HG03521 (cell line): Measurements from ENCODE around the gene SELENOM.
"Not testable (repeated sequence)": the region's sequence is repeated elsewhere in the genome, so short reads cannot be mapped to it uniquely, and the experiment has no call there.

ENCODE experiments used
- ATAC-seq: cut with Tn5 transposase; IDR thresholded peaks from one replicate; pipeline ENCODE4 v1.9.1; 2021; ENCODE audit warnings: mild to moderate bottlenecking, moderate library complexity; ENCODE audit not compliant: unreplicated experiment

Gene SELENOM

DNA sequence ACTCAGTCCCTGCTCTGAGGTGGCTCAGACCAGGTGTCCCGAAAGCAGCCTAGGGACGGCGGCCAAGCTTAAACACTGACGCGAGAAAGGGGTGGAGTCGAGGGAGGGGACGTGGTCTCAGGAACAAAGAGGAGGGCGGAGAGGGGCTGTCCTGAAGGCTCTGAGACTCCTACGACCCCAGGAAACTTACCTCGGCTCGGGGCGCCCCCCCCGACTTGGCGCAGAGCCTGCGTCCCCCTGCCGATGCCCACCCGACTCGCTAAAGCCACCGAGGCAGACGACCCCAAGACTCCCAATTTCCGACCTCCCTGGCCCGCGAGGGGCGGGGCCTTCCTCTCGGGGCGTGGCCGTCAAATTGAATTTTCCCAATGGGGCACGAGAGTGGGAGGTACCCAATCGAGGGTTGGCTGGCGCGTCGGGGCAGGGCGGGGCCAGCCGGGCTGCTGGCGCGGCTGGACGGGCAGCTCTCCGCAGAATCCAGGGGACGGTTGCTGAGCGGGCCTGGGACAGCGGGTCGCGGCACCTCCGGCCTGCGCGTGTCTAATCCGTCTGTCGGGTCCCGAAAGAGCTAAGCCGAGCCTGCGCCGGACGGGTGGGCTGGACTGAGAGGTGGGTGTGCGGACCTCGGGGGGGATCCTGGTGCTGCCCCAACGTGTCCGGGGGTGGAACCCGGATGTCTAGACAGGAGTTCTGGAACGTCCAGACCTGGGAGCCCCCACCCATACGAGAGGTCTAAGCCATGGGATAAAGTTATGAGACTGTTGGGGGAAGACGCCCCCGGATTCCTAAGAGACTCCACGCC lies 26.3 kb downstream of the SELENOM start, which contains the start of gene SMTN:
TSS of gene SMTN (plus strand) at position 471 of the 802 bp plus-strand sequence. CDS start 1,941 bp downstream, outside the sequence.
- peak; percentile 46 for ATAC-seq

- ATAC-seq, result no peak
Observed at GRCh38 chr22:31080164-31080847, 27.1 kb downstream of the SELENOM start.

GRCh38 chr22:31079095-31079642 lies 28.2 kb downstream of the SELENOM start:
- ATAC-seq, result no peak

DNA sequence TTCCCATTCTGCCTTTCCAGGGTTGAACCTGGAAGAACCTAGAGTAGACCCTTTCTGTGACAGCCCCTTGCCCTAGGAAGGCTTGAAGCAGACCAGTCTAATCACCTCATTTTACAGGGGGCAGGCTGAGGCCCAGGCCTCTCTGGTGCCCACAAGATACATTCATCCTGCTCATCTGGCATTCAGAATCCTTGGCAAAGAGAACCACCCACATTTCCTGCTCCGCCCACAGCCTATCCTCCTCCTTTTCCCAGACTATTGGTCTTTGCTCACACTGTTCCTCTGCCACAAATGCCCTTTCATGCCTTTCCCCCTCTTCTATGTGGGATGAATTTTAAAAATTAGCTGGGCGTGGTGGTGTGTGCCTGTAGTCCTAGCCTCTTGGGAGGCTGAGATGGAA lies 29.0 kb downstream of the SELENOM start:
- ATAC-seq, result not testable (repeated sequence)

DNA sequence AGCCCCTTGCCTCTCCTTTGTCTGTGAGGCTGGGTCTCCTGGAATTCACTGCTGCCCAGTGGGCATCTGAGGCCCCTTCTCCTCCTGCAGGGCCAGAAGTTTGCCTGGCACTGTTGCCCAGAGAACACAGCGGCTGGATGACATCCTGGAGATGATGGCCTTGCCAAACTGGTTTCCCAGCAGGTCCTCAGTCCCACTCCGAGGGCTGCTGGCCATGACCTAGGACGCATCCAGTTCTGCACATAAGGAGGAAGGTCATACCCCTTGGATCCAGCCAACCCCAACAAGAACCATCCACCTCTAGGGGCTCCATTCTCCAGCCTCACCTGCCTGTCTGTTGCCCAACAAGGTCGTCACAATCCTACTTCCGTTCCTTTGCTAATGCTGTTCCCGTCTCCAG lies 29.7 kb downstream of the SELENOM start:
- no peak for ATAC-seq

GRCh38 chr22:31075961-31076360 lies 31.4 kb downstream of the SELENOM start:
- no peak for ATAC-seq

- ATAC-seq, result not testable (repeated sequence)
Observed at GRCh38 chr22:31073545-31074145, 33.7 kb downstream of the SELENOM start.

GRCh38 chr22:31073125-31073524 lies 34.2 kb downstream of the SELENOM start:
- not testable (repeated sequence) for ATAC-seq

DNA sequence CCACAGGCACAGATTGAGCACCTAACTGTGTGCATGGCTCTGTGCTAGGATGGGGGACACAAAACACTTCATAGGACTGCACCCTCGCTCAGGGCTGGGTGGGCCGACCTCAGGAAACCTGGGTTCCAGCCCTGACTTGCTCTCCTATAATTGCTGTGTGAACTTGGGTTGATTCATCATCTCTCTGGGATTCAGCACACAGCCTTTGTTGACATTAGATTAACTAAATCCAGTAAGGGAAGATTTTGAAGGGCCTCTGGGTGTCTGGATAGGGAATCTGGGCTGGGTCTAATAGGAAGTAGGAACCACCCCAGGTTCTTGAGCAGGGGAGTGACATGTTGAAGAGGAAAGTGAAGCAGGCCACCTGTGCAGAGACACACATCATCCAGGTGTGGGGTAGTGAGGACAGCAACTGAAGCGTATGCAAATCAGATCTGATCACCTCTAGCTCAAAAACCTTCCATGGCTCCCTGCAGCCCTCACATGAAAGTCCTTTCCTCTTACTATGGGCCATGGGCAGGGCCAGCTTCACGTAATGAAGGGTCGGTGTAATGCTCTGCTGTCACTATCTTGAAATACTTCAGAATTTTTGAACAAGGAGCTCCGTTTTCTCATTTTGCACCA lies 37.6 kb downstream of the SELENOM start:
- not testable (repeated sequence) for ATAC-seq

GRCh38 chr22:31068970-31069369 lies 38.4 kb downstream of the SELENOM start:
- ATAC-seq, result no peak

GRCh38 chr22:31064369-31064768 lies 43.0 kb downstream of the SELENOM start:
- no peak for ATAC-seq

- no peak for ATAC-seq
Observed at GRCh38 chr22:31062566-31063230, 44.7 kb downstream of the SELENOM start.

DNA sequence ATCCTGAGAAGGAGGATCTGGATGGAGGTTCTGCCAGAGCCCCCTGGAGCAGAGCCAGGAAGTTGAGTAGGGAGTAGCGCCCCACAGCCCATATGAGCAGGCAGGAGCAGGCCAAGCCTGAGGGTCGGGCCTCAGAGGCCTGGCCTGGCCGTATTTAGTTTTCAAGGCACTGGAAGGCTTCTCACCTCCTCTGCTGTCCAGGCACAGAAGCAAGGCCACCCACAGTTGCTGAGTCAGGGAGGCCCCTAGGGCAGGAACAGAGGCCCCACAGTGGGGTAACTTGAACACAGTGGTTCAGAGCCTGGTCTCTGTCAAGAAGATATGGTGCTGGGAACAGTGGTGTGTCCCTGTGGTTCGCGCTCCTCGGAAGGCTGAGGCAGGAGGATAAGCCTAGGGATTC lies 47.7 kb downstream of the SELENOM start:
- ATAC-seq, result not testable (repeated sequence)

DNA sequence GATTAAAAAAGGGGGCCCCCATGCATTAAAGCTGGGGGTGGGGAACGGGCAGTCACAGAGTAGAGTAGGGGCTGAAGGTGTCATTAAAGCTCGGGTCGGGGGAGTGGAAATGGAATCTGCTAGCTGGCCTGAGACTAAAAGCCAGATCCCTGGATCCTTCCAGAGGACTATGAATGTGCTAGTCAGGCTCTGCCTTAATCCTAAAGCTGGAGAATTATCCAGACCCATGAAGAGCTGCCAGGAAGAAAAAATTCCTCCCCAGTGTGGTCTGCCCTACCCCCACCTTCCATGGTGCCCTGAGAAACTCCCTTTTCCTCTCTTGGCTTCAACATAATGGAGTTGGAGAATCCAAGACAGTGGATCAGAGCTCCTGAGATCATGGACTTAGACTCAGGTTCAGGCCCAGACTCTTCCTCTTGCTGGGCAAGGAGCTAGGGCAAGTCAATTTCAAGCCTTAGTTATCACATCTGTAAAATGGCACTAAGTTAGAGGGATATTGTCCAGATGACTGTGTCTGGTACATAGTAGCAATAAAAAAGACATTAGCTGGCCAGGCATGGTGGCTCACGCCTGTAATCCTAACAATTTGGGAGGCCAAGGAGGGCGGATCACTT lies 50.3 kb downstream of the SELENOM start:
- no peak for ATAC-seq

- ATAC-seq, result no peak
Observed at GRCh38 chr22:31055635-31056159, 51.7 kb downstream of the SELENOM start.

- no peak for ATAC-seq
Observed at GRCh38 chr22:31055117-31055634, 52.2 kb downstream of the SELENOM start.
